ENCODE results near the gene IRF6.
"Not testable (repeated sequence)": the region's sequence is repeated elsewhere in the genome, so short reads cannot be mapped to it uniquely, and the experiment has no call there.

Gene IRF6

GRCh38 chr1:209822706-209823105 is 16.8 kb upstream of the IRF6 start:
- DNase-seq, result no peak

- no peak for DNase-seq
Observed at GRCh38 chr1:209820986-209821385, 15.0 kb upstream of the IRF6 start.

GRCh38 chr1:209819058-209819457 is 13.1 kb upstream of the IRF6 start:
- DNase-seq, result peak; percentile 71

GRCh38 chr1:209817691-209818090 is 11.7 kb upstream of the IRF6 start:
- DNase-seq, result no peak

- no peak for DNase-seq
Observed at GRCh38 chr1:209816923-209817322, 11.0 kb upstream of the IRF6 start.

- DNase-seq, result no peak
Observed at GRCh38 chr1:209815931-209816341, 10.0 kb upstream of the IRF6 start.

GRCh38 chr1:209815490-209815889 is 9.5 kb upstream of the IRF6 start:
- no peak for DNase-seq

GRCh38 chr1:209813902-209814301 is 8.0 kb upstream of the IRF6 start:
- DNase-seq, result no peak

GRCh38 chr1:209810783-209811182 is 4.8 kb upstream of the IRF6 start:
- no peak for DNase-seq

GRCh38 chr1:209809611-209810010 is 3.7 kb upstream of the IRF6 start:
- no peak for DNase-seq

GRCh38 chr1:209808059-209808581 is 2.2 kb upstream of the IRF6 start:
- peak; percentile 10 for DNase-seq

GRCh38 chr1:209807509-209807908 is 1.6 kb upstream of the IRF6 start:
- DNase-seq, result no peak

GRCh38 chr1:209805341-209805781 is 581 bp downstream of the IRF6 start:
- DNase-seq, result no peak

- no peak for DNase-seq
Observed at GRCh38 chr1:209803568-209803967, 2.4 kb downstream of the IRF6 start.

- no peak for DNase-seq
Observed at GRCh38 chr1:209802780-209803152, 3.2 kb downstream of the IRF6 start.

- no peak for DNase-seq
Observed at GRCh38 chr1:209802117-209802779, 3.7 kb downstream of the IRF6 start.

- DNase-seq, result no peak
Observed at GRCh38 chr1:209800984-209801834, 4.7 kb downstream of the IRF6 start.

GRCh38 chr1:209797978-209798639 is 7.8 kb downstream of the IRF6 start:
- DNase-seq, result no peak

GRCh38 chr1:209793711-209794110 is 12.2 kb downstream of the IRF6 start:
- not testable (repeated sequence) for DNase-seq

- no peak for DNase-seq
Observed at GRCh38 chr1:209791920-209792319, 14.0 kb downstream of the IRF6 start.

GRCh38 chr1:209790286-209791193 is 15.4 kb downstream of the IRF6 start:
- no peak for DNase-seq

GRCh38 chr1:209789245-209789644 is 16.7 kb downstream of the IRF6 start:
- DNase-seq, result no peak

Data from NCI-H2227 treated with DMSO at 0.1 percent for 48 hours (cell line).